Prostate gland (tissue), 2 donors: ENCODE measurements around the gene KRT76. TPM values are rescaled to one million over a fixed set of nuclear protein-coding genes. Genes with fewer than 3 reads are reported as not detected.

ENCODE experiments used
- DNase-seq: peaks from one replicate; pipeline ENCODE4 v3.0.0-alpha.2; 2019; ENCODE audit warnings: low spot score
- H3K27ac ChIP-seq, 2 donors: fragments of 200-600 bp; sonication (generic); 2 replicates each; pipeline ENCODE4 v1.5.1; 2017 to 2019
- H3K27me3 ChIP-seq: fragments of 200-600 bp; sonication (generic); replicated peaks from 2 replicates; pipeline ENCODE4 v1.5.1; 2019; ENCODE audit not compliant: insufficient read depth
- H3K36me3 ChIP-seq, 2 donors: fragments of 200-600 bp; sonication (generic); 1 replicate in 1 of 2; 2 replicates in 1 of 2; pipeline versions ENCODE4 v1.5.1 to v1.8.1; 2017 to 2019
- H3K4me1 ChIP-seq: fragments of 200-600 bp; sonication (generic); replicated peaks from 2 replicates; pipeline ENCODE4 v1.5.1; 2019
- H3K4me3 ChIP-seq, 2 donors: fragments of 200-600 bp; sonication (generic); 2 replicates each; pipeline ENCODE4 v1.5.1; 2017 to 2019
- H3K9me3 ChIP-seq: fragments of 200-600 bp; sonication (generic); 2 replicates; pipeline ENCODE4 v1.5.1; 2017
- POLR2A ChIP-seq: fragments of 450-650 bp; IDR thresholded peaks from one replicate; pipeline ENCODE4 v1.6.1; 2016; ENCODE audit warnings: antibody characterized with exemption, mild to moderate bottlenecking
- POLR2AphosphoS5 ChIP-seq: sonication (generic); formaldehyde crosslinking; IDR thresholded peaks from one replicate; pipeline ENCODE4 v1.6.1; 2017; ENCODE audit warnings: antibody characterized with exemption
- WGBS: methylation state at CpG from one replicate; pipeline ENCODE4 v1.1.5; 2018; 5-methylcytosine and 5-hydroxymethylcytosine counted together
- intact Hi-C: fragments of 100-400 bp; cut with DNase I; formaldehyde crosslinking; loops from one replicate; pipeline ENCODE4 v1.14.2; 2022
- total RNA-seq, 2 donors: library from RNA; depleted of rRNA; stranded (reverse); fragments of >200 nt; gene quantifications; one replicate each; pipeline ENCODE4 v1.1.0, GENCODE V29; 2016
- TF ChIP-seq, protein P1 (sequence below), 4 experiments: fragments of 200-600 bp in 2 of 4; fragments of 450-650 bp in 2 of 4; sonication (generic) in 2 of 4; IDR thresholded peaks; 1 replicate in 3 of 4; 2 replicates in 1 of 4; pipeline ENCODE4 v1.5.1; 2016 to 2019; ENCODE audit warnings: antibody characterized with exemption in 4 of 4, mild to moderate bottlenecking in 2 of 4, moderate library complexity in 2 of 4

Gene KRT76
- total RNA-seq, 2 donors from 2014 or later = not detected

DNA sequence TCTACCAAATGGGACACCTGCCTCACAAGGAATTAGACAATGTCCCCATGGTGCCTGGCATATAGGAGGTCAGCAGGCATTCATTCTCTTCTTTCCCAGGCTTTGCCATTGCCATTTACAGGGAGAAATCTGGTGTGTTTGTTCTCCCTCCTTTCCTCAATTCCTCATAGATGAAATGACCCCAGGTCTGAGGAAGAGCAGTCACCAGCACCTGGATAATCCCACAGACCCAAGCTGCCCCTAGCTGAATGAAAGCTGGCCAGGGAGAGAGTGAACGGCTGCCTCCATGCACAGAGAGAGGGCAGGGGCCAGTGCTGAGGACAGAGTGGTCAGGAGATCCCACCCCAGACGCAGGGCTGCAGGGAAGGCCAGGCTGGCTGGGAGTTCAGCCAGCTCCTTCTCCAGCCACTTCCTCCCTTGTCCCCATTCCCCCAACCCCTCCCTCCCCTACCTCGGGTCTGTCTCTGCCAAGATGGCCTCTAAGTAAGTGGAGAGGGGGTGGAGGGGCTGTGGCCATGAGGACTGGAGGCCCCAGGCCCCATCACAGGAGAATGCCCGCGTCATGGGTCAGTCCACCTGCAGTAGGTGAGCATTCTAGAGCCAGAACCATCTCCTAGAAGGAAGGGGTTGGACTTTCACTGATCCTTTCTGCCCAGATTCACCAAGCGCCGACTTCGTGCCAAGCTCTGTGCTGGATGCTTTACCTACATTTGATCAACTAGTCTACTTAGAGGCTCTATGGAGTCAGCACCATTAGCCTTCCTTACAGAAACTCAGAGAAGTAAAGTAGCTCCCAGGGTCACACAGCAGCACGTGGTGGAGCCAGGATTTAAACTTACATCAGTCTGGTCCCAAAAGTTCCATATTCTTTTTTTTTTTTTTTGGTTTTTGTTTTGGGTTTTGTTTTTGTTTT, 38.8 kb upstream of the KRT76 start:
- no peaks in the 10 kb centered on the region for H3K4me1 ChIP-seq

DNA sequence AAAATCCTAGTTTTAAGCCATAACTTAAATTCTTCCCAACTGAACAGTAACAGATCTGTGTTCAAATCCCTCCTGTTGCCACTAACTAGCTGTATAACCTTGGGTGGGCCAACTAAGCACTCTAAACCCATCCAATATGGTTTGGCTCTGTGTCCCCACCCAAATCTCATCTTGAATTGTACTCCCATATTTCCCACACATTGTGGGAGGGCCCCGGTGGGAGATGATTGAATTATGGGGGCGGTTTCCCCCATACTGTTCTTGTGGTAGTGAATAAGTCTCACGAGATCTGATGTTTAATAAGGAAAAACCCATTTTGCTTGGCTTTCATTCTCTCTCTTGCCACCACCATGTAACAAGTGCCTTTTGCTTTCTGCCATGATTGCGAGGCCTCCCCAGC, 38.0 kb upstream of the KRT76 start:
- TF ChIP-seq, protein P1, sequence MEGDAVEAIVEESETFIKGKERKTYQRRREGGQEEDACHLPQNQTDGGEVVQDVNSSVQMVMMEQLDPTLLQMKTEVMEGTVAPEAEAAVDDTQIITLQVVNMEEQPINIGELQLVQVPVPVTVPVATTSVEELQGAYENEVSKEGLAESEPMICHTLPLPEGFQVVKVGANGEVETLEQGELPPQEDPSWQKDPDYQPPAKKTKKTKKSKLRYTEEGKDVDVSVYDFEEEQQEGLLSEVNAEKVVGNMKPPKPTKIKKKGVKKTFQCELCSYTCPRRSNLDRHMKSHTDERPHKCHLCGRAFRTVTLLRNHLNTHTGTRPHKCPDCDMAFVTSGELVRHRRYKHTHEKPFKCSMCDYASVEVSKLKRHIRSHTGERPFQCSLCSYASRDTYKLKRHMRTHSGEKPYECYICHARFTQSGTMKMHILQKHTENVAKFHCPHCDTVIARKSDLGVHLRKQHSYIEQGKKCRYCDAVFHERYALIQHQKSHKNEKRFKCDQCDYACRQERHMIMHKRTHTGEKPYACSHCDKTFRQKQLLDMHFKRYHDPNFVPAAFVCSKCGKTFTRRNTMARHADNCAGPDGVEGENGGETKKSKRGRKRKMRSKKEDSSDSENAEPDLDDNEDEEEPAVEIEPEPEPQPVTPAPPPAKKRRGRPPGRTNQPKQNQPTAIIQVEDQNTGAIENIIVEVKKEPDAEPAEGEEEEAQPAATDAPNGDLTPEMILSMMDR (IDR thresholded peaks at IDR 0.05) = no peak
- TF ChIP-seq POLR2AphosphoS5 (no peak), POLR2A (no peak)
- no peaks in the 10 kb centered on the region for H3K4me1 ChIP-seq
- no peak overlapping the region for H3K27ac ChIP-seq
- no peak overlapping the region for H3K4me3 ChIP-seq
- peaks cover 15% of the 10 kb centered on the region for H3K27me3 ChIP-seq
- no peaks in the 10 kb centered on the region for H3K36me3 ChIP-seq
- no peak for DNase-seq
- H3K9me3 ChIP-seq = no peaks in the 10 kb centered on the region
- 94% methylated on average over 4 of the region's 4 CpGs for WGBS
- intact Hi-C loops = no loop called here

More for the DNA sequence above, 38.8 kb upstream of the KRT76 start:
- DNase-seq = no peak
- Histone ChIP-seq H3K4me3 (no peak overlapping the region), H3K9me3 (no peaks in the 10 kb centered on the region), H3K27me3 (peaks cover 18% of the 10 kb centered on the region), H3K36me3 (no peaks in the 10 kb centered on the region), H3K27ac (no peak overlapping the region)
- TF ChIP-seq POLR2AphosphoS5 (no peak), POLR2A (no peak)
- TF ChIP-seq, protein P1 (IDR thresholded peaks at IDR 0.05) = no peak
- WGBS = 75% methylated on average over 9 of the region's 9 CpGs
- intact Hi-C loops = no loop called here

DNA sequence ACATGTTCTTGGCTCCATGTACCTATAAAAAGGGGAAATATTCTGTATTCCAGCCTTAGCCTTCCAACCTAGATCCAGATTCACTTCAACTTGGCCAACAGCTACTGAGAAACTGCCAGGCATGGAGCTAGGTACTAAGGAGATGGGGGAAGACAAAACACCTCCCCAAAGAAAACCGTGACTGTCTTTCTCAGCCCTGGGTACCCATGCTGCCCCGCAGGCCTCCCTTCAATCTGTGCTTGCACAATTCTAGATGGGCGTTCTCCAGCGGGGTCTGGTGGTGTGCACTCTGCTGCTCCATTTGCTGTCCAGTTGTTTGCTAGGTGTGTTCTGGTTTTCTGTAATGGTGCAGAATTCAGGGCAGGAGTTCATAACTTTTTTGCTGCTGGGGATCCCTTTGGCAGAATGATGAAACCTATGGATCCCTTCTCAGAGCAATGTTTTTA, 37.6 kb upstream of the KRT76 start:
- intact Hi-C loops = no loop called here
- TF ChIP-seq POLR2A (no peak), POLR2AphosphoS5 (no peak)
- TF ChIP-seq, protein P1 (IDR thresholded peaks at IDR 0.05) = no peak
- no peak overlapping the region for H3K4me3 ChIP-seq
- H3K9me3 ChIP-seq = no peaks in the 10 kb centered on the region
- H3K27ac ChIP-seq = no peak overlapping the region
- H3K36me3 ChIP-seq = no peaks in the 10 kb centered on the region
- DNase-seq = no peak
- H3K4me1 ChIP-seq = no peaks in the 10 kb centered on the region
- peaks cover 15% of the 10 kb centered on the region for H3K27me3 ChIP-seq
- WGBS = 75% methylated on average over 4 of the region's 4 CpGs

DNA sequence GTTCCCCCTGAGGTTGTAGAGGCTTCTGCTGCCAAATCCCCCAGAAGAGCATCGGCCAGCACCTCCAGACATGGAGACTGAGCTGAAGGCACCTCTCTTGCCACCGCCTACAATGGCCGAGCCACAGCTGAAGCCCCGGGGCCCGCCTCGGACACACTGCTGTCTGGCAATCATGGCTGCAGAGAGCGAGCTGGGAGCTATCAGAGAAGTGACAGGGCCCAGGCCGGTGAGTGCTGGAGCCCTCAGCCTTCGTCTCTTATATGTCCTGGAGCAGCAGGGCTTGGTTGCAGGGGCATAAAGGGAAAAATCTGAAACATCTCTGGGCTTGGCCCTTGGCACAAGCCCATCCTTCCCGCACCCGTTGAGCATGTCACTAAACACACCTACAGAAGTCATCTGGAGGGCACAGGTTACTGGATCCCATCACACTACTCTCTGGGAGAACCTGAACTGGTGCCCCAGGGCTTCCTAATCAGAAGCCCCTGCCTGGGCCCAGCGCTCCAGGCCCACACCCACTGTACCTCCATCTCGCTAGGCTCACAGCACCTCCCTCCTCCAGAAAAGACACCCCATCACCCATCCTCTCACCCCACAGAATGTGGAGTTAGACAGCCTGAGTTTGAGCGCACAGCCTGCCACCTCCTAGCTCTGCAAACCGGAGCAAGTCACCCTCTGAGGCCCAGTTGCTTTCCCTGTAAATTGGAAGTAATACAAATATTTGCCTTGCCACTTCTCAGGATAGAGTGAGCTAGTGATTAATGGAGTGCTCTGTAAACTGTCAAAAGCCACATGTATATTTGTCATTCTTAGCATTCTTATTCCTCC, 37.0 kb upstream of the KRT76 start, which contains the start of gene KRT4:
Gene KRT4 (minus strand): TSS at position 232 of the 825 bp plus-strand sequence. CDS start 58 bp downstream, at position 174.
- peak; percentile 13 for DNase-seq
- Histone ChIP-seq H3K9me3 (no peaks in the 10 kb centered on the region), H3K27me3 (peaks cover 11% of the 10 kb centered on the region), H3K4me1 (no peaks in the 10 kb centered on the region), H3K36me3 (no peaks in the 10 kb centered on the region), H3K4me3 (no peak within 1 kb of the TSS), H3K27ac (no peak within 1 kb of the TSS)
- TF ChIP-seq POLR2AphosphoS5 = peak; percentile 77
- TF ChIP-seq, protein P1 (IDR thresholded peaks at IDR 0.05) = no peak
- WGBS = 52% methylated on average over 10 of the region's 15 CpGs
- intact Hi-C loops = no loop called here
